GM12864 (cell line): ENCODE results near the gene ATP6V0E1.

Experiments
- DNase-seq: peaks from one replicate; pipeline ENCODE4 v3.0.0-alpha.2; 2011; ENCODE audit warnings: low read depth
- H3K4me3 ChIP-seq: 2 replicates; pipeline ENCODE4 v1.5.1; 2011; ENCODE audit warnings: mild to moderate bottlenecking, low read depth, low read length, control low read depth
- TF ChIP-seq, protein P1 (sequence below): IDR thresholded peaks from 2 replicates; pipeline ENCODE4 v1.5.1; 2011; ENCODE audit warnings: low read depth, mild to moderate bottlenecking, moderate library complexity, low read length, control low read depth, inconsistent platforms; ENCODE audit errors: missing control alignments

ATP6V0E1 gene

GRCh38 chr5:173001229-173001841 lies 17.8 kb downstream of the ATP6V0E1 start:
- DNase-seq: peak; percentile 56
- H3K4me3 ChIP-seq: no peak overlapping the region
- TF ChIP-seq, protein P1, sequence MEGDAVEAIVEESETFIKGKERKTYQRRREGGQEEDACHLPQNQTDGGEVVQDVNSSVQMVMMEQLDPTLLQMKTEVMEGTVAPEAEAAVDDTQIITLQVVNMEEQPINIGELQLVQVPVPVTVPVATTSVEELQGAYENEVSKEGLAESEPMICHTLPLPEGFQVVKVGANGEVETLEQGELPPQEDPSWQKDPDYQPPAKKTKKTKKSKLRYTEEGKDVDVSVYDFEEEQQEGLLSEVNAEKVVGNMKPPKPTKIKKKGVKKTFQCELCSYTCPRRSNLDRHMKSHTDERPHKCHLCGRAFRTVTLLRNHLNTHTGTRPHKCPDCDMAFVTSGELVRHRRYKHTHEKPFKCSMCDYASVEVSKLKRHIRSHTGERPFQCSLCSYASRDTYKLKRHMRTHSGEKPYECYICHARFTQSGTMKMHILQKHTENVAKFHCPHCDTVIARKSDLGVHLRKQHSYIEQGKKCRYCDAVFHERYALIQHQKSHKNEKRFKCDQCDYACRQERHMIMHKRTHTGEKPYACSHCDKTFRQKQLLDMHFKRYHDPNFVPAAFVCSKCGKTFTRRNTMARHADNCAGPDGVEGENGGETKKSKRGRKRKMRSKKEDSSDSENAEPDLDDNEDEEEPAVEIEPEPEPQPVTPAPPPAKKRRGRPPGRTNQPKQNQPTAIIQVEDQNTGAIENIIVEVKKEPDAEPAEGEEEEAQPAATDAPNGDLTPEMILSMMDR: no peak

GRCh38 chr5:173003360-173003759 lies 19.8 kb downstream of the ATP6V0E1 start:
- no peak overlapping the region for H3K4me3 ChIP-seq
- TF ChIP-seq, protein P1: no peak
- no peak for DNase-seq

DNA sequence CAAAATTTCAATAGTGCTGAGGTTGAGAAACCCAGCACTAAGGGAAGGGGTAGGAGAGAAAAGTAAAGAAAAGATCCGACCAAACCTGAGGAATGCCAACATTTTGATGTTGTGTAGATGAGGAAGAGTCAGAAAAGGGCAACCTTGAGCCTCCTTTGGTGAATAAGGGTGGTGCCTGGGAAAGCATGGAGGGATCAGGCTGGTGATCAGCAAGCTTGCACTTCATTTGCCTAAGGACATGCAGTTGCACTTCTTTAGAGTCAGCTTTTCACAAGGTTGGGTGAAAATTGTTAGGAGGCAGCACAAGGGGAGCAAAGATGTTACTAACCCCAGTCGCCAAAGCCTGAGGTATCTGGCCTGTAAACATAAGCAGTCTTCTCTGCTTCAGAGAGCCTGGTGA lies 20.4 kb downstream of the ATP6V0E1 start:
- H3K4me3 ChIP-seq: no peak overlapping the region
- TF ChIP-seq, protein P1: no peak
- no peak for DNase-seq

GRCh38 chr5:173004447-173004846 lies 20.9 kb downstream of the ATP6V0E1 start:
- no peak overlapping the region for H3K4me3 ChIP-seq
- TF ChIP-seq, protein P1: no peak
- no peak for DNase-seq

GRCh38 chr5:173010021-173010420 lies 26.4 kb downstream of the ATP6V0E1 start:
- peak; percentile 13 for DNase-seq
- no peak overlapping the region for H3K4me3 ChIP-seq
- TF ChIP-seq, protein P1: no peak

DNA sequence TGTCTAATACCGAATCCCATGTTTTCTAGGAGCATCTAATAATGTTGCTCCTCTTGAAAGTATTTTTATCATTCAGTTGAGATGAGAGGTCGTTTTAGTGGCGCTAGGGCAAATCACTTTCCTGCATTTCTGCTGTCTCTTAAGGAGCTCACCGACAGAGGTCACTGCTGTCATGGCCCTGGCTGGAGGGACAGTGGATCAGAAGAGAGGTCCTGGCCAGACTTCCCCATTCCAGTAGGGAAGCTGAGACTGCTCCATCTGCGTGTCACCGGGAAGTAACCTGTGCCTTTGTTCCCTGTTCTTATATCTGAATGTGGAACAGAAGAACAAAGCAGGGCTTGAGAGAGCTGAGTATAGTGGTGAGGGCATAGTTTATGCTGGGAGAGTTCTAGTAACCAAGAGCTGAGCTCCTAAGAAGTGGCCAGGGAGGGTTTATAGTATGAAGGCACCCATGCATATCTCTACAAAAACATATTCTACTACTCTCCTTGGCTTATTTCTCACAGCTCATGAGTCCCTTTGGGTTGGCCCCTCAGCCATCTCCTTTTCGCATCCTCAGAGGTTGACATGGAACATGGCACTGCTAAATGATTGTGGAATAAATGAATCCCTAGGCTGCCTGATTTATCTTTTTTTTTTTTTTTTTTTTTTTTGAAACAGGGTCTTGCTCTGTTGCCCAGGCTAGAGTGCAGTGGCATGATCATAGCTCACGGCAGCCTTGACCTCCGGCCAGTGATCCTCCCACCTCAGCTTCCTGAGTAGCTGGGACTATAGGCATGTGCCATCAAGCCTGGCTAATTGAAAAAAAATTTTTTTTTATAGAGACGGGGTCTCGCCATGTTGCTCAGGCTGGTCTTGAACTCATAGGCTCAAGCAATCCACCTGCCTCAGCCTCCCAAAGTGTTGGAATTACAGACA lies 27.2 kb downstream of the ATP6V0E1 start:
- TF ChIP-seq, protein P1: no peak
- no peak for DNase-seq
- no peak overlapping the region for H3K4me3 ChIP-seq

DNA sequence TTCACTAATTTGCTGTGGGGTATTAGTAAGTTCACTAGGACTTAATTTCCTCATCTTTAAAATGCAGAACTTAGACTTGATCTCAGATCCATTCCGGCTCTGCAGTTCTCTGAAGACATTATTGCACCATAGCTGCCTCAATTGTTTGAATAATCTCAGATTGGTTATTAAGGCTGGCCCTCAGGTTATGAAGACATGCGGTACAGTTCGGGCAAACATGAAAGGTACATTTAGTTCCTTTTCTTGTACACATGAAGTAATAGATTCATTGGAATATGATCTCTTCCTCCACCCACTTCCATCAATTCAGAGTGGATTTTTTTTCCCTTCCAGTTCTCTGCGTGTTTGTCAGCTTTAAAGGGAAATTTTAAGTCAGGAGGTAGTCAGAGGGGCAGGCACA lies 28.0 kb downstream of the ATP6V0E1 start:
- TF ChIP-seq, protein P1: no peak
- DNase-seq: no peak
- no peak overlapping the region for H3K4me3 ChIP-seq
